Suppressor macrophage (primary cell): ENCODE data around the gene CEP120.
"Not testable (repeated sequence)": the region's sequence is repeated elsewhere in the genome, so short reads cannot be mapped to it uniquely, and the experiment has no call there.

Experiments used
- DNase-seq, 4 experiments: peaks; one replicate each; pipeline ENCODE4 v3.0.0-alpha.2; 2020 to 2022

CEP120 gene

GRCh38 chr5:123371575-123372179, 51.5 kb downstream of the CEP120 start:
- peak; percentile 36 to 69 (median 44) for DNase-seq

DNA sequence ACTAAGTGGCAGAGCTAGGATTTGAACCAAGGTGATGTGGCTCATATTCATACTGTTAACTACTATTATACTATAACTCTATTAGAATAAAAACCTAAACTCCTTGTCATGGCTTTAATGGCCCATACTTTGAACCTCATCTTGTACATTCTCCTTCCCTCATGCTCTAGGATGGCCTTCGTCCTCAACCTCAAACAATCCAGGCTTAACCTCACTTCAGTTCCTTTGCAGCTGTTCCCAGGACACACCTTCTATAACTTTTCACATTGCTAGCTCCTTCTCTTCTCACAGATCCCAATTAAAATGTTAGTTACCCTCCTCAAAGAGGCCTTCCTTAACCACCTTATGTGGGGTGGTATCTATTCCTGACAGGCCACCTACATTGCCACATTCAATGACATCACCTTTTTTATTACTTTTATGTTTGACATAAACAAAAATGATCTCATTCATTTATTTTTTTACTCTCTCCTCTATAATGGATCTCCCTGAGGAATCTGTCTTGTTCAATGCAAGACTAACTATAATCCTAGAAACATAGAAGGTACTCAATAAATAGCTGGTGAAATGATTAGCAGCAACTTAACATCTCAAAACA, 53.7 kb downstream of the CEP120 start:
- DNase-seq: no peak

DNA sequence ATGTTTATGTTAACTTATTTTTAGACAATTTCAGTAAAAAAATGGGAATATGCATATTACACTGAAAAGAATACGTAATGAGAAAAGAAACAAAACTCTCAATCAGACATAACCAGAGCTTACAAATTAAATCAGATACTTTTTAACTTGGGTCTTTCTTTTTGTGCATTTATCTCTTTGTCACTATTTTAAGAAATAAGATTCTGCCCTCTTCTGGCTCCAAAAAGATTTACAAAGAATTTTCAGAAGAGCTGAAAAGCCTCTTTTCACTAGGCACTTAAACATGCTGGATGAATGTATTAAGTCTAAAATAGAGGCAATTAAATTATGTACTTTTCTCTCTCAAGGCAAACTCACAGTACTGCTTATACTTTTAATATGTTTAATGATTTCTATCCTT, 55.5 kb downstream of the CEP120 start:
- DNase-seq: peak in 2 of 4 experiments; percentile 27 to 35

DNA sequence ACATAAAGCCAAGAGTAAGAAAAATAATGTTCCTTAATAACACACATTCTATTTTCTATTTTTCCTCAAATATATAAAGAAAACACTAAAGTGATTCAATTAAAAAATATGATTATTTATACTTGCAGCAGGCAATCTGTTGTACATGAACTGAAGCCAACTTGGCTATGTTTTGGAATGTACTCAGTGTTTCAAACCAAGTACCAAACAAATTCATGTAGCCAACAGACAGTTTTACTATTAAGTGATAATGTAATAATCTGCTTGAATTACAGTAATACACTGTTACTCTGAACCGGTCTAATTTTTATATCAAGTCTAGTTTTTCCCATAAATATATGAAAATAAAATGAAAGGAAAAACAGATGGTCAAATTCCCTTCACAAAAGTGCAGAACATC, 58.0 kb downstream of the CEP120 start:
- DNase-seq: no peak

DNA sequence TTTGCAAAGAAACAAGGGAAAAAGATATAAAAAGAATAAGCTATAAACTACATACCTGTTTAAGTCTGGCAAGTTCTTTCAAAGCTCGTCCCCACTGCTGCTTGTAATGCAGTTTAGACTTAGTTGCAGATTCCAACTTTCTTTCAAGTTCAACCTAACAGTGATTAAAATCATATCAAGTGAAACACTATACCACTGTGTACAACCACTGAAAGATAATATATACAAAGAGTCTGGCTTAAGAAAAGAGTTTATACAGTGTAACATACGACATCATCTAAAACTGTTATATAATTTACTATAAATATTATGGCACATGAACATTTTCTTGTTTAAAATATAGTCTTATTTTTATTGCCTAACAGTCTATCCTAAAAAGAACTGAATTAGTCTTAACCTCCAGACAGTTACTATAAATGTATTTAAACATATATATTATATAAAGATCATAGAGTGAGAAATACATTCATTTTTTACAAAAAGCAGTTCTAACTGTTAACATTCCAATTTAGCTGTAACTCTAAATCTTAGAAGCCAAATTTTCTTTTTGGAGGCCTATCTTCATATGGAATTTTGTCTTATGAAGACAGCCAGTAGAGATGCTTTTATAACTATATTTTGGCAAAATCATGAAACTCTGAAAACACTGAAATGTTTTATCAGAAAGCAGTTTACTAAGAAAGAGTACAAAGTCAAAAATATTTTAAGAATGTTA, 58.6 kb downstream of the CEP120 start:
- DNase-seq: no peak

- DNase-seq: no peak
Observed at GRCh38 chr5:123360910-123361309, 62.3 kb downstream of the CEP120 start.

DNA sequence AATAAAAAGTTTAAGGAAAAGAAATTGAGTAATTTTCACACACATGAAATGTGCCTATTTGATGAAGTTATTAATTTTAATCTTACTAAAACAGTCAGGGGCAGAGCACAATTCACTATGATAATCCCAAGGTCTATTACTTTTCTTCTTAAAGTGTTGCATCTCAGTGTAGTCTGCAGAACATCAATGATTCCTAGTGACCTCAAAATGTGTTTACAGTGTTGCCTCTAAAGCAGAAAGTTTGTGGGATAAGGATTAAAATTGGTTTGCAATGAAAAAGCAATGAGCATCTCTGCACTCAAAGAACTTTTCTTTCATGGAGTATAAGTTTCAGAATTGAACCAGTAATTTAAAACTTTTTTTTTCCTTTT, 63.0 kb downstream of the CEP120 start:
- no peak for DNase-seq

DNA sequence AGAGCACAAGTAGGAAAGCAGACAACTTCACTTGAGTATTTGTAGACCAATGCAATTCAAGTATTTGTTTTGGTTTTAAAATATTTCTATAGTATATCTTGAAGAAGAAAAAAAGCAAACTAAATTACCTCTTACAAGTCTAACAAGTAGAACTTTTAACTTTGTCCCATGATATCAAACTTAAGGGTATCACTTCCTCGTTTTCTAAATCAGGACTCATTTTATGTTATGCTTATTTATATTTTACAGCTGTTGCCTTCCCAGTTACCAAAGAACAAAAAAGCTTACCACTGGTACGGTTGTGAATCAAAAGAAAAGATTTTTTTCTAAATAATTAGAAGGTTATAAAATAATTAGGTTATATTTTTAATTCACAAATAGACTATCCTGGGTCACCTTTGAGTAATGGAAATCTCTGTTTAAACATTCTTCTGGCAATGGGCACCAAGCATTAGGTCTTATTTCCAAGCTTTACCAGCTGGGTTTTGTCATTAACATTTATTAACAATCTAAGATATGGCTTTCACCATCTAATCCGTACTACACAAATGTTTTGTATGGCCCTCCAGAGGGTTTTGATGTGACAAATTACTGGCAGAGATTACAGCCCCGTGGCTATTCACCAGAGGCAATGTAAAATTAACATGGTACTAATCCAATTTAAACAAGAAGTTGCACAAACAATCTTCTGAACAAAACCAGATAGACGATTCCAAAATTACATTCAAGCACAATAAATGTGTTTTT, 63.6 kb downstream of the CEP120 start:
- peak in 2 of 4 experiments; percentile 6 to 20 for DNase-seq

DNA sequence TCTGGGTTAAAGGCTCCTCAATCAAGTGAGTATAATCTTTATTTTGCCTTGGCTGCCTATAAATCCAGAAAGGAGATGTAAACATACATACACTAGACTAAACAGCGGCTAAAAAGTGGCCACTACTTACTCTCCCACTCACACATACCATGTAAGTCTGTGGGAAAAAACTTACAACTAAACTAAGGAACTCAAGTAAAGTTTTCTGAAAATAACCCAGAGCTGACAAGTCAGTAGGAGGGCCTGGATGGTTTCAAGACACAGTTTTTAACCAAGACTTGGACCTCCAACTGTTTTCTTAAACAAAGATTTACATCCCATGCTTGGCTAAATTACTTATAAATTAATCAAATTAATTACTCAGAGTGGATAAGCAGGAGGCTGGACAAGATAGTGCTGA, 64.5 kb downstream of the CEP120 start:
- no peak for DNase-seq

DNA sequence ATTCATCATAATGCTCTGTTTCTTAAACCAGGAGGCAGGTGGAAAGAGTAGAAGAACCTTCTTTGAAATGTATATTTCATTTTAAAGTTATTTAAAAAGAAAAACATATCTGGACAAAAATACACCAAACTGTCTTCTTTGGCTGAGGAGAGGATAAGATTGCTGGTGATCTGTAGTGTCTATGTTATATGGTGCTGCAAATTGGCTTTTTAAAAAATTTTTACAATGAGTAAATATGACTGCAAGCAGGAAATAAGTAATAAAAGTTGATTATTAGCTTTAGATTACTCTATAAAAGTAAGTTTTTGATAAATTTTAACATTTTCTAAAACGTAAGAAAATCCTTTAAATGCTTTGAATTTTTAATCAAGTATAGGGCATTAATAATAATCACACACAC, 64.9 kb downstream of the CEP120 start:
- DNase-seq: no peak

GRCh38 chr5:123351820-123352219, 71.4 kb downstream of the CEP120 start:
- DNase-seq: no peak

GRCh38 chr5:123351240-123351639, 72.0 kb downstream of the CEP120 start:
- DNase-seq: no peak

DNA sequence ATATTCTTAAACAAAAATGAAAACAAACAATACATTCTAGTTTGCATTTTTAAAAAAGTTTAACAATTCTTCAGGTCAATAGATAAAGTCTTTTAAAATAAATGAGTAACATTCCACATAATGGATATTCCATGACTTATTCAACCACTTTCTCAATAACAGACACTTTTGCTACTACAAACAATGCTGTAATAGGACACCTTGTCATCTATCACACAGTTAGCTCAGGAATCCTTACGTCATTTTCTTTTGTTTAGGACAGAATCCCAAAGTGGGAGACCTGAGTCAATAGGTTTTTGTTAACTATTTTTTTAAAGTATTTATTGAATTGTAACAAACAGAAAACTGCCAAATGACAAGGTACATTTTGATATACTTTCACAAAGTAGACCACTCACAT, 72.5 kb downstream of the CEP120 start:
- DNase-seq: no peak

GRCh38 chr5:123344816-123345426, 78.3 kb downstream of the CEP120 start:
- peak; percentile 9 to 23 (median 20) for DNase-seq

DNA sequence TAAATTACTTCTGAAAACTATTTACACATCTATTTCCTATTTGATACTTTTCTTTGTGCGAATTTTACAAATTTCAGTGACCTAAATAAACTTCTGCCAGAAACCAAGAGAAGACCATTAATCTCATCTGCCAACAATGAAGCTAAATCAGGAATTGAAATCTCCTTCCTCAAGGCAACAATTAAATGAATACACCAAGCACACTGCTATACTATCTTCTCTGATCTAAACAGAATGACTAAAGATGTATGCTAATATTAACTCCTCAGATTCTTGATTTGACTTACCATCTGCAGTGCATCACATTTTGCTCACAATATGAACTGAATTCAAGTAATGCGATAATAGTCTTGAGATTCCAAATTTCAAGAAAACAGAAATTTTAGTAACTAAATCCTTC, 82.3 kb downstream of the CEP120 start:
- DNase-seq: no peak

- DNase-seq: not testable (repeated sequence)
Observed at GRCh38 chr5:123308377-123308776, 114.8 kb downstream of the CEP120 start.

DNA sequence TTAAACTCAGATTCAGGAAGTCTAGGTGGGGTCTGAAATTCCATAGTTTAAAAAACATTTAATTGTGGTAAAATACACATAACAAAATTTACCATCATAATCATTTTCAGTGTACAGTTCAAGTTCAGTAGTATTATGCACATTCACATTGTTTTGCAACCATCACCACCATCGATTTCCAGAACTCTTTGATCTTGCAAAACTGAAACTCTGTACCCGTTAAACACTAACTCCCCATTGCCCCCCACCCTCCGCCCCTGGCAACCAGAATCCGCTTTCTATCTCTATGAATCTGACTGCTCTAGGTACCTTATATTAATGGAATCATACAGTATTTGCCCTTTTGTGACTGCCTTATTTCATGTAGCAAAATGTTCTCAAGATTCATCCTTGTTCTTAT, 117.5 kb downstream of the CEP120 start:
- no peak for DNase-seq

- DNase-seq: no peak
Observed at GRCh38 chr5:123304777-123305316, 118.4 kb downstream of the CEP120 start.

GRCh38 chr5:123303802-123304201, 119.4 kb downstream of the CEP120 start:
- DNase-seq: no peak

DNA sequence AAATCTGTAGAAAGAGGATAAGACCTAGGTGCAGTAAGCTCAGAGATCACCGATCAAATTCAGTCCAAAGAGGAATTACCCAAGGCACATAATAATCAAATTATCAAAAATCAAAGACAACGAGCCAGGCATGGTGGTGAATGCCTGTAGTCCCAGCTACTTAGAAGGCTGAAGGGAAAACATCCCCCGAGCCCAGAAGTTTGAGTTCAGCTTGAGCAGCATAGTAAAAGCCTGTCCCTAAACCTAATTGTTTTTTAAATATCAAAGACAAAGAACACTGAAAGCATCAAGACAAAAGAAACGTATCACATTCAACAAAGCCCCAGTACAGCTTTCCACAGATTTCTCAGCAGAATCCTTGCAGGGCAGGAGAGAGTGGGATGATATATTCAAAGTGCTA, 122.9 kb downstream of the CEP120 start:
- DNase-seq: no peak

- DNase-seq: no peak
Observed at GRCh38 chr5:123299136-123299535, 124.1 kb downstream of the CEP120 start.

- no peak for DNase-seq
Observed at GRCh38 chr5:123298335-123299030, 124.7 kb downstream of the CEP120 start.
